Fibroblast of pulmonary artery (primary cell): ENCODE data around the gene GRXCR1.

Experiments
- DNase-seq: peaks from one replicate; pipeline ENCODE4 v3.0.0-alpha.2; 2010; ENCODE audit warnings: low read depth
- H3K4me3 ChIP-seq: replicated peaks from 2 replicates; pipeline ENCODE4 v1.5.1; 2011; ENCODE audit warnings: low read depth, mild to moderate bottlenecking, control low read depth, low read length, moderate library complexity
- CTCF ChIP-seq: IDR thresholded peaks from 2 replicates; pipeline ENCODE4 v1.5.1; 2011; ENCODE audit warnings: mild to moderate bottlenecking, control low read depth, low read length, inconsistent platforms; ENCODE audit errors: missing control alignments

The GRXCR1 gene

GRCh38 chr4:42906341-42906740 is 13.8 kb downstream of the GRXCR1 start:
- no peak overlapping the region for H3K4me3 ChIP-seq
- DNase-seq = no peak
- TF ChIP-seq CTCF = no peak

GRCh38 chr4:42906891-42907759 is 14.6 kb downstream of the GRXCR1 start:
- no peak for TF ChIP-seq CTCF
- no peak for DNase-seq
- no peak overlapping the region for H3K4me3 ChIP-seq

GRCh38 chr4:42910459-42910858 is 17.9 kb downstream of the GRXCR1 start:
- no peak for DNase-seq
- H3K4me3 ChIP-seq = no peak overlapping the region
- TF ChIP-seq CTCF = no peak

GRCh38 chr4:42914937-42915336 is 22.4 kb downstream of the GRXCR1 start:
- TF ChIP-seq CTCF = no peak
- no peak for DNase-seq

GRCh38 chr4:42915484-42915883 is 23.0 kb downstream of the GRXCR1 start:
- no peak overlapping the region for H3K4me3 ChIP-seq
- TF ChIP-seq CTCF = no peak
- no peak for DNase-seq

More at GRCh38 chr4:42914937-42915336, 22.4 kb downstream of the GRXCR1 start:
- H3K4me3 ChIP-seq = no peak overlapping the region

- TF ChIP-seq CTCF = no peak
- H3K4me3 ChIP-seq = no peak overlapping the region
- no peak for DNase-seq
Measured at GRCh38 chr4:42917296-42917695, 24.8 kb downstream of the GRXCR1 start.

GRCh38 chr4:42923431-42923830 is 30.9 kb downstream of the GRXCR1 start:
- TF ChIP-seq CTCF = no peak
- no peak overlapping the region for H3K4me3 ChIP-seq
- no peak for DNase-seq
